Mucosa of rectum (tissue), 2 donors: ENCODE measurements around the gene RNF180.
"Not testable (repeated sequence)": the region's sequence is repeated elsewhere in the genome, so short reads cannot be mapped to it uniquely, and the experiment has no call there.

Experiments
- H3K27ac ChIP-seq, 2 donors: one replicate each; pipeline ENCODE4 v1.7.0; 2013; ENCODE audit warnings: inconsistent platforms in 2 of 2, low read depth in 2 of 2, low read length in 2 of 2
- H3K27me3 ChIP-seq, 2 donors: one replicate each; pipeline ENCODE4 v1.7.0; 2013; ENCODE audit warnings: low read length in 2 of 2; ENCODE audit not compliant: control insufficient read depth in 2 of 2, insufficient read depth in 2 of 2
- H3K36me3 ChIP-seq, 2 donors: one replicate each; pipeline ENCODE4 v1.7.0; 2013; ENCODE audit warnings: low read length in 2 of 2; ENCODE audit not compliant: control insufficient read depth in 2 of 2, insufficient read depth in 2 of 2
- H3K4me1 ChIP-seq, 2 donors: one replicate each; pipeline ENCODE4 v1.7.0; 2013; ENCODE audit warnings: low read length in 2 of 2, mild to moderate bottlenecking in 1 of 2; ENCODE audit not compliant: control insufficient read depth in 2 of 2, insufficient read depth in 2 of 2
- H3K4me3 ChIP-seq, 2 donors: one replicate each; pipeline ENCODE4 v1.7.0; 2013; ENCODE audit warnings: low read length in 2 of 2
- H3K9ac ChIP-seq, 2 donors: one replicate each; pipeline ENCODE4 v1.7.0; 2013; ENCODE audit warnings: low read length in 2 of 2, low read depth in 1 of 2, mild to moderate bottlenecking in 1 of 2
- H3K9me3 ChIP-seq, 2 donors: one replicate each; pipeline ENCODE4 v1.7.0; 2013; ENCODE audit warnings: low read length in 2 of 2; ENCODE audit not compliant: control insufficient read depth in 2 of 2
- donor health status: healthy.
- donor health status: Normal muscosa, but diverticular disease.

The RNF180 gene

GRCh38 chr5:64206653-64207052 is 41.0 kb downstream of the RNF180 start:
- no peak overlapping the region for H3K4me3 ChIP-seq
- no peaks in the 10 kb centered on the region for H3K9me3 ChIP-seq
- H3K27ac ChIP-seq = no peak overlapping the region
- no peak overlapping the region for H3K9ac ChIP-seq
- H3K4me1 ChIP-seq = no peaks in the 10 kb centered on the region
- no peaks in the 10 kb centered on the region for H3K36me3 ChIP-seq
- no peaks in the 10 kb centered on the region for H3K27me3 ChIP-seq

GRCh38 chr5:64207978-64208377 is 42.3 kb downstream of the RNF180 start:
- Histone ChIP-seq H3K36me3 (no peaks in the 10 kb centered on the region), H3K9me3 (no peaks in the 10 kb centered on the region), H3K27ac (no peak overlapping the region), H3K27me3 (no peaks in the 10 kb centered on the region), H3K4me3 (no peak overlapping the region), H3K4me1 (no peaks in the 10 kb centered on the region), H3K9ac (no peak overlapping the region)

DNA sequence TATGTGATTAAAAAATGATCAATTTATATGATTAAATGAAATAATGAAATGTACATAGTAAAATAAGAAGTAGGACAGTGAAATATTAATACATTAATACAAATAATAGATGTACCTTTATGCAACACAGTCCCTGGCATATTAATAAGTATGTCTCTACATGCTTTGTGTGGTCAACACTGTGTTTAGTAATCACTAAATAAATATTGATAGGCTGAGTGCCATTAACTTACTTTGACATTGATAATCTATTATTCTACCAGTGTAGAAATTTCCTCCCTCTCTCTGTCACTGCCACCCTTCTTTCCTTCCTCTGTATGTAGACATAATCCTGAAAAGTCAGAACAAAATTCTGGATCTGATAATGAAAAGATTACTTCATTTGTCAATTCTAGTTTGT is 43.7 kb downstream of the RNF180 start:
- no peaks in the 10 kb centered on the region for H3K9me3 ChIP-seq

DNA sequence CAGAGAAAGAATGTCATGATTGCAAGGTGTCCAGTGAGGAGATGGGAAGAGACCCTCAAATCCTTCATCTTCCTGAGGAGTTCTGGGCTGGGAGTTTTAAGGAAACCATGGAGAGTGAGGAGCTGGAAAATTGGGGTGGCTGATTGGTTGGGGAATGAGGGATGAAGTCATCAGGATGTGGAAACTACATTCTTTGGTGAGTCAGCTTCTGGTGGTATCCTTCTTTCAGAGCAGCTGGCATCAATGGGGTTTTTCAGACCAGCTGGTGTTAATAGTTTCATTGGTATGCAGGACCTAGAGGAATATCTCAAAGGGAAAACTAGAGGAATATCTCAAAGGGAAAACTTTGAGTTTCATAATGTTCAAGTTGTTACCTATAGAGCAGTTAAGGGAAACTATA is 45.2 kb downstream of the RNF180 start:
- Histone ChIP-seq H3K27ac (no peak overlapping the region), H3K4me3 (no peak overlapping the region), H3K9ac (no peak overlapping the region), H3K9me3 (no peaks in the 10 kb centered on the region), H3K27me3 (no peaks in the 10 kb centered on the region), H3K4me1 (no peaks in the 10 kb centered on the region), H3K36me3 (no peaks in the 10 kb centered on the region)

More for the DNA sequence above, 43.7 kb downstream of the RNF180 start:
- H3K4me3 ChIP-seq = no peak overlapping the region
- H3K4me1 ChIP-seq = no peaks in the 10 kb centered on the region
- H3K27ac ChIP-seq = no peak overlapping the region
- no peak overlapping the region for H3K9ac ChIP-seq
- no peaks in the 10 kb centered on the region for H3K27me3 ChIP-seq
- H3K36me3 ChIP-seq = no peaks in the 10 kb centered on the region

DNA sequence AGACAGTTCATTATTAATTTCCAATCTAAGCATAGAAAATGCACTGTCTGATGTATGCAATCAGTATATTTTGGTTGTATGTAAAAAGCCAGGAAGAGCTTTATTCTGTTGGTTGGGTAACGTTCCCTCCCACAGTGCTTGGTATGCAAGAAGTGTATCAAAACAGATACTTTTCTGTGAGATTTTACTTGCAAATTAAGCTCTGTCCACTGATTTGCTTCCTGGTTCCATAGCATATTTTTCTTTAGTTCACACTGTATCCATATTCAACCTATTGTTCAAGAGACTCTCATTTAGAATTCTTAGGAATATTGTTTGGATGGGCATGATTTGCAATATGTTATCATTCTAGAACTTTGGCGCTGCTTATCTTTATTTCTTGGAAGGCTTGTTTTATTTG is 47.4 kb downstream of the RNF180 start:
- no peaks in the 10 kb centered on the region for H3K27me3 ChIP-seq
- H3K27ac ChIP-seq = no peak overlapping the region
- no peak overlapping the region for H3K4me3 ChIP-seq
- H3K9me3 ChIP-seq = no peaks in the 10 kb centered on the region
- H3K9ac ChIP-seq = no peak overlapping the region
- H3K36me3 ChIP-seq = no peaks in the 10 kb centered on the region
- H3K4me1 ChIP-seq = no peaks in the 10 kb centered on the region

GRCh38 chr5:64213531-64213930 is 47.9 kb downstream of the RNF180 start:
- Histone ChIP-seq H3K9me3 (no peaks in the 10 kb centered on the region), H3K4me1 (no peaks in the 10 kb centered on the region), H3K27ac (no peak overlapping the region), H3K9ac (no peak overlapping the region), H3K27me3 (no peaks in the 10 kb centered on the region), H3K36me3 (no peaks in the 10 kb centered on the region), H3K4me3 (no peak overlapping the region)

- Histone ChIP-seq H3K27ac (no peak overlapping the region), H3K4me1 (no peaks in the 10 kb centered on the region), H3K9ac (no peak overlapping the region), H3K27me3 (no peaks in the 10 kb centered on the region), H3K9me3 (no peaks in the 10 kb centered on the region), H3K4me3 (no peak overlapping the region), H3K36me3 (no peaks in the 10 kb centered on the region)
Measured at GRCh38 chr5:64214132-64214531, 48.5 kb downstream of the RNF180 start.

DNA sequence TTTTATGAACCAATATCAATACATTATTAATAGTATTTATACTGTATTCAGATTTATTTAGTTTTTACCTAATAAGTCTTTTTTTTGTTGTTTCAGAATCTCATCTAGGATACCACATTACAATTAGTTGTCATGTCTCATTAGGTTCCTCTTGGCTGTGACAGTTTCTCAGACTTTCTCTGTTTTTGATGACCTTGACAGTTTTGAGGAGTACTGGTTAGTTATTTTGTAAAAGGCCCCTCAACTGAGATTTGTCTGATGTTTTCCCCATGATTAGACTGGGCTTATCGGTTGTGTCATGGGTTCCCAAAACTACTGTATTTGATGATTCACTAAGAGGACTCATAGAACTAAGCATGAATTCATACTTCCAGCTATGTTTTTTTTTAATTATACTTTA is 56.3 kb downstream of the RNF180 start:
- no peak overlapping the region for H3K9ac ChIP-seq
- no peaks in the 10 kb centered on the region for H3K4me1 ChIP-seq
- H3K27me3 ChIP-seq = no peaks in the 10 kb centered on the region
- no peak overlapping the region for H3K27ac ChIP-seq
- no peak overlapping the region for H3K4me3 ChIP-seq
- H3K36me3 ChIP-seq = no peaks in the 10 kb centered on the region
- H3K9me3 ChIP-seq = no peaks in the 10 kb centered on the region

- not testable (repeated sequence) for H3K9ac ChIP-seq, H3K36me3 ChIP-seq, H3K27ac ChIP-seq, H3K4me3 ChIP-seq, H3K27me3 ChIP-seq, H3K9me3 ChIP-seq, H3K4me1 ChIP-seq
Measured at GRCh38 chr5:64225286-64225981, 59.8 kb downstream of the RNF180 start.

GRCh38 chr5:64227131-64227537 is 61.5 kb downstream of the RNF180 start:
- not testable (repeated sequence) for H3K27me3 ChIP-seq, H3K9ac ChIP-seq, H3K9me3 ChIP-seq, H3K4me3 ChIP-seq, H3K27ac ChIP-seq, H3K36me3 ChIP-seq, H3K4me1 ChIP-seq
